NCI-H2081 treated with DMSO at 0.1 percent for 48 hours (cell line): ENCODE results near the gene SLC38A3.

Experiments
- DNase-seq: peaks from one replicate; lab custom pipeline; 2025; lab: John Stamatoyannopoulos, UW

SLC38A3 gene

DNA sequence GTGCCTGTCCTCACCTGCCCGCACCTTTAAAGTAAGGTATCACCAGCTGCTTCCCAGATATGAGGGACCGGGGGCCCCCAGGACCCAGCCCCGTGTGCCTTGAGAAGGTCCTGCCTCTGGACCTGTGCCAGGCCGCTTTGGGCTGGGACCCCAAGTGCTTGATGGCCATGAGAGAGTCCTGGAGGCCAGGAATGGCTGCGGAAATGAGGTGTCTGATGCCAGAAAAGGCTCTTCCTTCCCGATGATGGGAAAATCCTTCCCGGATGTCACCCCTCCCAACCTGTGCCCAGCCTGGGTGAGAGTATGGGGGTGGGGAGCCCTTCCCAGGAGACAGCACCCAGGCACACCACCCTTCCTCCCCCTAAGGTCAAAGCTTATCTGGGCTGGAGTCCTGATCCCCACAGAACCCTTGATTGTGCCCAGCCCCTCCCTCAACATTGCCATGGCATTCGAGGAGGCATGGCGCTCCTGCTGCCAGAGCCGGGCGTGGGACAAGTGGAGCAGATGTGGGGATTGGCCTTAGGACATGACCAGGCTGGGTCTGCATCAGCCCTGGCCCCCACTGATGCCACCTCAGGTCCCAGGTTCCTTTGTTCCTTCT is 35.7 kb upstream of the SLC38A3 start:
- no peak for DNase-seq

DNA sequence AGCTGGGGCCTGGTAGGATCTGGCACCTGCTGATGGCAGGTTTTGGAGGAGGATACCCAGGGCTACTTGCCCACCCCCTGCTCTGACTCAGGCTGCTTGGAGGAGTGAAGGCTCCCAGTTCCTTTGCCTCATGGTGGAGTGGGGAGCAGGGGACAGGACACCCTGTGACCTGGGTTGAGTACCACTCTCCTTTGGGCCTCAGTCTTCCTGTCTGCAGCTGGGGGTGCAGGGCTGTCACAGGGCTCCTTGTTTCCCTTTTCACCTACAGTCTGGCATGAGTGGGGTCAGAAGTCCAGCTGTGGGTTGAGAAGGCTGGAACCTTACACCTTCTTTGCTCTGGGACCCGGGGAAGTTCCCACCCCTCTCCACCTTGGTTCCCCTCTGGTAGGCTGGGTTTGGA is 35.2 kb upstream of the SLC38A3 start:
- no peak for DNase-seq

DNA sequence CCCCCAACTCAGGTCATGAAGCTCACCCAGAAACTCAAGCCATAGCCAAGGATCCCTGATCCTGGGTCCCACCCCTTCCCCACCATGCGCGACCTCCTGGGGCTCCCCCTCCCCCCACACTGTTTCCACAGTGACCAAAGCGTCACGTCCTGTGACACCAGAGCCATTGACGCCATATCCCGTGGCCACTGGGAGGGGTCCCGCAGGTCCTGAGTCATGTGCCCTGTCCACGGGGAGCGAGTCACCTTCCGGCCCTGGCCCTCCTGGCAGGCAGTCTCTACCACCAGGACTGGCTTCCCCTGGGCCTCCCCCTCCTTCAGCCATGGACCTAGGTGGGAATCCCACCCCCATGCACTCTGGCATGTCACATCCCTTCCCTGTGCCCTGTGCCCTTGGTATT is 34.4 kb upstream of the SLC38A3 start:
- no peak for DNase-seq

DNA sequence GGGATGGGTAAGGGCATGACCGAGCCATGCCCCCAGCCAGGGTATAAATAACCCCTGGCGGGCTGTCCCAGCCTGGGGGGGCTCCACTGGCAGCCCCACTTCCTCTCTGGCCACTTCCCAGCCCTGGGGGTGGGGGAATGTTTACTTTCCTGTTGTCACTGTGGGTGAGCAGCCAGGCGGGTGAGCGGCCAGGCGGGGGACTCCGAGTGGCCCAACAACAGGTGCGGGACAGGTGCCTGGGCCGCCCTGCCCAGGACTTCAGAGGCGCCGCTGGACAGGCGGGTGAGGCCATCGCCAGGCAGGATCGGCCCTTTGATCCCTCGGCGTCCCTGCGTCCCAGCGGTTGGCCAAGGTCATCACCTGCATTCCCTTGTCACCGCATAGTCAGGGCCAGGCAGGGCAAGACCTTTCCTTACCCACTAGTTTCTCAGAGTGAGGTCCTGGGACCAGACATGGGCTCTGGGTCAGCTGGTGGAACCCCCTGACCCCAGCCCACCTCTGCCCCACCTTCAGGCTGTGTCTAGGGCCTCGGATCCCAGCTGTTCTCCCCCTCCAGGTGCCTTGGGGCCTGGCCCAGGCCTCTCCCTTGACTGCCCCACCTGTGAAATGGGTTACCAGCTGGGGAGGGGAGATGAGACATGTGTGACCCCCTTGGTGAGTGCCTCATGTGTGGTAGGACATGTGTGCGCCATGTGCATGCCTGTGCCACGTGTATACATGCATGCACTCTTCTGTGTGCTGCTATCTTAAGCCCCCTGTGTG is 33.4 kb upstream of the SLC38A3 start:
- DNase-seq, result no peak

DNA sequence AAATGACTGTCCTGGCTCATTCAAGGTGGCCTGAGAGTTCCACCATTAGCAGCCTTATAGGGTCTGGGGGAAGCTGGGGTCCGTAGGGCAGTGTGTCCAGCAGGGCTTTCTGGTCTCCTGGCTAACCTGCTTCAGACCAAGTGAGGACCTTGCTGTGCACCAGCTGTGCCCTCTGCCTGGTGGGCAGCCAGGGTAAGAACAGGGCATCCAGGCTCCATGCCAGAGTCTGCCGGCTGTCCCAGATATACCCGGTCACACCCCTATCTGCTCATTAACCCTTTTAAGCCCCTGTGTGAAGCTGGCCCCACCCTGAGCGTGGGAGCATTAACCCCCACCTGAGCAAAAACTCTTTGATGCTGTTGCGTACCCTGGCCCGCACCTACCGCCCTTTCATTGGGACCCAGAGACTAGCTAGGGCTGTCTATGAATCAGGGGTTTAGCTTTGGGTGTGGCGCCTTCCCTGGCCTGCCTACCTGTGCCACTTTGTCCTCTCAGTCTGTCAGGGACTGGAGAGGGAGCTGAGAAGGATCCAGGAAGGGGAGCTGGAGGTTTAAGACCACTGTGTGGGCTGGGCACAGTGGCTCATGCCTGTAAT is 32.3 kb upstream of the SLC38A3 start:
- no peak for DNase-seq

DNA sequence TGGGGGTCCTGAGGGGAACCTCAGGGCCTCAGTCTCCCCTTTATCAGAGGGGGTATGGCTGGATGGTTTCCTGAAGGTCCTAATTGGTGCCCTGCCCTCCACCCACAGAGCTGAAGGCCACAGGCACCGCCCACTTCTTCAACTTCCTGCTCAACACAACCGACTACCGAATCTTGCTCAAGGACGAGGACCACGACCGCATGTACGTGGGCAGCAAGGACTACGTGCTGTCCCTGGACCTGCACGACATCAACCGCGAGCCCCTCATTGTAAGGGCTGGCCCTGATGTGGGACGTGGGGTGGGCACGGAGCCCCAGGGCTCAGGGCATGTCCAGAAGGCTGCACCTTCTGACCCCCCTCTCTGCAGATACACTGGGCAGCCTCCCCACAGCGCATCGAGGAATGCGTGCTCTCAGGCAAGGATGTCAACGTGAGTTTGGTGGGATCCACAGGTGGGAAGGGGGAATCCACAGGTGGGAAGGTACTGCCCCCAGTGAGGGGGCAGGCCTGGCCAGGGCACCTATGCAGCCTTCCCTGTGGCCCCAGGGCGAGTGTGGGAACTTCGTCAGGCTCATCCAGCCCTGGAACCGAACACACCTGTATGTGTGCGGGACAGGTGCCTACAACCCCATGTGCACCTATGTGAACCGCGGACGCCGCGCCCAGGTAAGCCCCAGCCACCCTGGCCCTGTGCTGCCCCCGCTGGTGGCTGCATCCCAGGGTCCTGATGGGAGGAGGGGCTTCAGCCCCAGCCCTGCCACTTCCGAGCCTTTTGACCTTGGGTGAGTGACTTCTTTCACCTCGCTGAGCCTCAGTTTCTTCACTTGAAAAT is 31.2 kb upstream of the SLC38A3 start:
- DNase-seq, result no peak

DNA sequence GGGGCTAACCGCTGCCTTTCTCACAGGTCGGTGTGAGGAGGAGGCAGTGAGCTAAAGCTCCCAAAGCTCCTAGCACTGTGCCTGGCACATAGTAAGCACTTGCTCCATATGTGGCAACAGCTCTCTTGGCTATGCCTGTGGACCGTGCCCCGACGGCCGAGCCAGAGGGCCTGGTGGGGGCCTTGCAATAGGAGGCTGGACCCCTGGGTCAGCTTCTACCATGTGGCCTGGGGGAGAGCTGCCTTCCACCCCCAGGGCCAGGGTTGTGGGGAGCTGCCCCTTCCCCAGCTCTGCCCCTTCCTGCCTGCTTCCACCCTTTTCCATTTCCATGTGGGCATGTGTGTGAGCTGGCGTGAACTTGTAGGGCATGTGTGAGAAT is 30.6 kb upstream of the SLC38A3 start:
- no peak for DNase-seq

DNA sequence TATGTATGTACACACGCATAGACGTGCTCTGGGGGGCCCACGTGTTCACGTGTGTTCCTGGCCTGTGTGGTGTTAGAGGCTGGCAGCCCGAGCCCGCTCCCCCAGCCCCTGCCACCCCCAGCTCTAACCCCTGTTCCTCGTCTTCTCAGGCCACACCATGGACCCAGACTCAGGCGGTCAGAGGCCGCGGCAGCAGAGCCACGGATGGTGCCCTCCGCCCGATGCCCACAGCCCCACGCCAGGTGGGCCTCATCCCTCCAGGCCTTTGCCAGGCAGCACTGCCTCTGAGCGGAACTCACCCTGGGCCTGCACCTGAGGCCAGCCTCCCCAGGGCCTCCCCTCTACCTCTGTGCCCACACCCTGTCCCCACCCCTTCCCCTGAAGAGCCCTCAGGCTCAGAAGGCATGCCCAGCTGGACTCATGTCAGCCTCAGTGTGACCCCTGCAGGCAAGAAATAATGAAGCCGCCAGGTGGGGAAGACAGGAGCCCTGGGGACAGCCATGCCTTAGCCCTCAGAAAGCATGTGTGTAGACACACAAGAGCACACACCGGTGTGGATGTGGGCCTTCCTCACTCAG is 30.0 kb upstream of the SLC38A3 start:
- no peak for DNase-seq

DNA sequence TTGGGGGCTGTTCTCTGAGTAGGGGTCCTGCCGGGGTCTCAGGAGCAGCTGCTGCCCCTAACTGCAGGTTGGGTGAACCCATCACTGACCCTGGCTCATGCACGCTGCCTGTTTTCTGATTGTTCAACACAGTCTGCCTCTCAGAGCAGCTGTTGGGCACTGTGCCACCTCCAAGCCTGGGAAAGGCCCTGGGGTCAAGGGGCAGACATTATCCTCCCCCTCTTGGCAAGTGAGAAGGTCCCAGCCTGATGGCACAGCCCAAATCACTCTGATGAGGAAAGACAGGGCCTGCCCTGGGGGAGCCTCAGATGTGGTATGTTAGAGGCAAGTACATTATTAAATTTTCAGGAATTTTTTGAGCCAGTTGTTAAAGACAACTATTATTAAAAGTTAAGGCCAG is 27.7 kb upstream of the SLC38A3 start:
- DNase-seq, result no peak

DNA sequence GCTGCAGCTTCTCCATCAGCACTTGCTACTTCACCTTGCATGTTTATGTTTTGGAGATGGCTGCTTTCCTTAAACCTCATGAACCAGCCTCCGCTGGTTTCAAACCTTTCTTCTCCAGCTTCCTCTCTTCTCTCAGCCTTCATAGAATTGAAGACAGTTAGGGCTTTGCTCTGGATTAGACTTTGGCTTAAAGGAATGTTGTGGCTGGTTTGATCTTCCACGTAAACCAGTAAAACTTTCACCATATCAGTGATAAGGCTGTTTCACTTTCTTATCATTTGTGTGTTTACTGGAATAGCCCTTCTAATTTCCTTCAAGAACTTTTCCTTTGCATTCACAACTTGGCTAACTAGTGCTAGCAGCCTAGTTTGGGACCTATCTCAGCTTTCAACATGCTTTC is 25.4 kb upstream of the SLC38A3 start:
- no peak for DNase-seq

DNA sequence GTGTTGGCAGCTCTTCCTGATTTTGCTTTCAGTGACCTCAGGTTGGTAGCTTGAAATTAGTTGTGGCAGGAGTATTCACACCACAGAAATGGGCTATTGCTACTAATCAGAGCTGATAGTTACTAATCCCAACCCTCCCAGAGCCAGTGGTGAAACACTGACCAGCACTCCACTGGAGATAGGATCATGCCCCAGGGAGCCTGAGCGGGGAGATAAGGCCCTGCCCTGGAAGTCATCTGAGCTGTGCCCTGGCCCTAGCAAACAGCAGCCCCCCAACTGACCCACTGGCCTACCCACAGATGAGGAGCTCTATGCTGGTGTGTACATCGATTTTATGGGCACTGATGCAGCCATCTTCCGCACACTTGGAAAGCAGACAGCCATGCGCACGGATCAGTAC is 23.1 kb upstream of the SLC38A3 start:
- no peak for DNase-seq

DNA sequence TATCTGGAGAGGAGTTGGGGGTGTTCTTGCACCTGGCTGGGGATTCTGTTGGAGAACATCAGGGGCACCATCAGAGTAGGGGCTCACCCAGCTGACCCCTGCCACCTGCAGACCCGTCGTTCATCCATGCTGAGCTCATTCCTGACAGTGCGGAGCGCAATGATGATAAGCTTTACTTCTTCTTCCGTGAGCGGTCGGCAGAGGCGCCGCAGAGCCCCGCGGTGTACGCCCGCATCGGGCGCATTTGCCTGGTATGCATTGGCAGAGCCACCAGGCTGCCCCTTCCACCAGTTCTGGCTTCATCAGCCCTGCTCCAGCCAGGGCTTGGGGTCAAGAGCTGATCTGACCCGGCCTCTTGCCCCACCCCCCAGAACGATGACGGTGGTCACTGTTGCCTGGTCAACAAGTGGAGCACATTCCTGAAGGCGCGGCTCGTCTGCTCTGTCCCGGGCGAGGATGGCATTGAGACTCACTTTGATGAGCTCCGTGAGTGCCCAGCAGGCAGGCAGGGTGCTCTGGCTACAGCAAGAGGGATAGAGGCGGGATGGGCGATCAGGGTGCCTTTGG is 22.5 kb upstream of the SLC38A3 start:
- DNase-seq, result no peak

DNA sequence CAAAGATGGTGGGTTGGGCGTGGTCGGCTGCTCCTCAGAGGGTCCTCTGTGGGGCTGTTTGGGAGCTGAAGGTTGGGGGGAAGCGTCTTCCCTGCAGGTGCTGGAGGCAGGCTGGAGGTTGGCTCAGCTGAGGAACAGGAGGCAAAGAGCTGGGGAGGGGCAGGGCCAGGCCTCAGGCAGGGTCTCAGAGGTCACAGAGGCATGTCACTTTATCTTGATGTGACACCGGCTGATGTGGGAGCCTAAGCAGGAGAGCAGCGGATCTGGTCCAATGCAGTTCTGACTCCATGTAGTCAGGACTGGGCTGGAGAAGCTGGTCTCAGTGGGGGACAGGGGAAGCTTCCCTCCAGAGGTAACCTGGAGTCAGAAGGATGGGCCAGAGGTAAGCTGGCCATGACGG is 21.3 kb upstream of the SLC38A3 start:
- no peak for DNase-seq

DNA sequence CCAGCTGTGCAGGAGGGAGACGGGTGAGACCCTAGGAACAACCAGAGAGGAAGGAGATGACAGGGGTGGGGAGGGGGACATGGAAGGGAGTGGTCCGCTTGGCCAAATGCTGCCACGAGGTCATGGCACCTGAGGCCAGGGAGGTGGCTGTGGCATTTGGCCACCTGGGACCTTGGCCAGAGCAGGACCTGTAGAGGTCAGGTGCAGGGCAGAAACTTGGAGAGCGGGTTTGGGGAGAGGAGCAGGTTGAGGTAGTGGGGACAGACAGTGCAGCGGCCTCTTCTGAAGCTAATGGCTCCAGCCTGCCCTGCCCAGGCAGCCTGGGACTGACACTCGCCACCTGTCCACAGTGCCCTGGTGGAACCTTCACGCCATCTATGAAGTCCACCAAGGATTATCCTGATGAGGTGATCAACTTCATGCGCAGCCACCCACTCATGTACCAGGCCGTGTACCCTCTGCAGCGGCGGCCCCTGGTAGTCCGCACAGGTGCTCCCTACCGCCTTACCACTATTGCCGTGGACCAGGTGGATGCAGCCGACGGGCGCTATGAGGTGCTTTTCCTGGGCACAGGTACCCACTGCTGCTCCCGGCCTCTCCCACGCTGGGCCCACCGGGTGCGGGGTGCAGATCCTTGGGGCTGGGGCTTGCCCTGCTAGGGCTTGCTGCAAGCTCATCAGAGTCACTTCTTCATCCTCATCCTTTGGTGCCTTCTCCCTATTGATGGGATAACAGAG is 20.7 kb upstream of the SLC38A3 start:
- DNase-seq, result no peak

DNA sequence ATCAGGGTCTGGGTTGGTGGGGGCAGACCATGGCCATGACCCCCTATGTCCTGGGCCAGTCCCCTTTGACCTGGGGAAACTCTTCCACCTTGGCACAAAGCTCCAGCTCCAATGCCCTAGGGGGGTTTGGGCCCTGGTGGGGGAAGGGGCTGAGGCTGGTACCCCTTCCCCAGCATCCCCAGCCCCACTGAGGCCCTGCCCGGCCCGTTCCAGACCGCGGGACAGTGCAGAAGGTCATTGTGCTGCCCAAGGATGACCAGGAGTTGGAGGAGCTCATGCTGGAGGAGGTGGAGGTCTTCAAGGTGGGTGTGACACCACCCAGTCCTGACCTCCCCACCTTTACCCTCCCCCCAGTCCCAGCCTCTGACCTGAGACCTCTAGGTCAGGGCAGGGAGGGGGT is 19.8 kb upstream of the SLC38A3 start:
- no peak for DNase-seq

DNA sequence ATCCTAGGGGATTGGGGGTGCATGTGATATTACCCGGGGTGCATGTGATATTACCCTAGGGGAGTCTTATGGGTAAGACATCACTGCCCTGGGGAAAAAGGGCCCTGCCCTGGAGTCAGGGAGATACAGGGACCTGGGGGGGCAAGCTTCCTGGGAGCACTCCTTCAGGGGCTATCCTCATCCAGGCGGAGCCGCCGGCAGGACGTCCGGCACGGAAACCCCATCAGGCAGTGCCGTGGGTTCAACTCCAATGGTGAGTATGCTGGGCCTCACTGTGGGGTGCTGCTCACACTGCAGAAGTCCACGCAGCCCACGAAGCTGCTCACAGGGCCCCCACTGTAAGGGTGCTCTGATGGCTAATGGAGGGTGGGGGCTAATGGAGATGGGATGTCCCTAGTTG is 19.0 kb upstream of the SLC38A3 start:
- no peak for DNase-seq

DNA sequence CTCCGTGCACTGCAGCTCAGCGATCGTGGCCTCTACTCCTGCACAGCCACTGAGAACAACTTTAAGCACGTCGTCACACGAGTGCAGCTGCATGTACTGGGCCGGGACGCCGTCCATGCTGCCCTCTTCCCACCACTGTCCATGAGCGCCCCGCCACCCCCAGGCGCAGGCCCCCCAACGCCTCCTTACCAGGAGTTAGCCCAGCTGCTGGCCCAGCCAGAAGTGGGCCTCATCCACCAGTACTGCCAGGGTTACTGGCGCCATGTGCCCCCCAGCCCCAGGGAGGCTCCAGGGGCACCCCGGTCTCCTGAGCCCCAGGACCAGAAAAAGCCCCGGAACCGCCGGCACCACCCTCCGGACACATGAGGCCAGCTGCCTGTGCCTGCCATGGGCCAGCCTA is 17.3 kb upstream of the SLC38A3 start:
- DNase-seq, result no peak

DNA sequence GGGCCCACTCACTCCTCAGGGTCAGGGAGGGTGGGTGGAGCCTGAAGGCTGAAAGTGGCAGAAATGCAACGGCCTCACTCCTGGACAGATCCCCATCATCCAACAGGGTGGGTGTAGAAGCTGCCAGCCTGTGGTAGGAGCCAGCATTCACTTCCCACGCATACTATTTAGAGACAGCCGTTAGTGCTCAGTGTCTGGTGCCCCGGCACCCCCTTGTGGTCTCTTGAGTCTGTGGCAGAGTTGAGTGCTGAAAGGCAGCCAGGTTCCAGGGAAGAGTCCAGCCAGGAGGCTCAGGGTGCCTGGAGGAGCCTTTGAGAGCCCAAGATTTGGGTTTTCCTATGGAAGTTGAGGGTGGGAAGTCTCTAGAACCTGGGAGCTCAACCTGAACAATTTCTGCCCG is 15.8 kb upstream of the SLC38A3 start:
- DNase-seq, result no peak

DNA sequence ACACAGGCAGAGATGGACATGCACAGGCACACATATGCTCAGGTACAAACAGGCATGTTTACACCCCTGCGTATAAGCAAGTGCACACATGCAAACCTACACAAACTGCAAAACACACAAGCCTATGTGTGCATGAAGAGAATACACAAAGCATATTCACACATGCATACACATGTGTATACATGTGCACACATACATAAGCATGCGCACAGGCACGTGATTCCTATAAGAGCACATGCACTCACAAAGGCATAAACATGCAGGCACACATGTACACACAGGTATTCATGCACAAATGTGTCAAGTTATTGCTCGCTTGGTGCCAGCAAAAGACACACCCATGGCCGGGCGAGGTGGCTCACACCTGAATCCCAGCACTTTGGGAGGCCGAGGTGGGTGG is 15.1 kb upstream of the SLC38A3 start:
- no peak for DNase-seq

DNA sequence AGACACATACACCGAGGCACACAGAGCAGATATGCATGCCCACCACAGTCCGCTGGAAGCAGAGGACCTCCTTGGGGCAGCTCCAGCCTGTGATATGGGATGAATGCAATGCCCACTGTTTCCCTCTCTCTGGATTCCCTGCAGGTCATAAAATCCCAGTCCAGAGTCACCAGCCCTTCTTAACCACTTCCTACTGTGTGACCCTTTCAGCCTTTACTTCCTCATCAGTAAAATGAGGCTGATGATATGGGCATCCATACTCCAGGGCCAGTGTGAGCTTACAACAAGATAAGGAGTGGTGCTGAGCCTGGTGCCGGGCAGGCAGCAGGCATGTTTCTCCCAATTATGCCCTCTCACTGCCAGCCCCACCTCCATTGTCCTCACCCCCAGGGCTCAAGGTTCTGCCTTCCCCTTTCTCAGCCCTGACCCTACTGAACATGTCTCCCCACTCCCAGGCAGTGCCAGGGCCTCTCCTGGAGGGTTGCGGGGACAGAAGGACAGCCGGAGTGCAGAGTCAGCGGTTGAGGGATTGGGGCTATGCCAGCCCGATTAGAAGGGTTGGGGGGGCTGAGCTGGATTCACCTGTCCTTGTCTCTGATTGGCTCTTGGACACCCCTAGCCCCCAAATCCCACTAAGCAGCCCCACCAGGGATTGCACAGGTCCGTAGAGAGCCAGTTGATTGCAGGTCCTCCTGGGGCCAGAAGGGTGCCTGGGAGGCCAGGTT is 14.0 kb upstream of the SLC38A3 start, which contains the start of gene GNAT1:
Gene GNAT1, plus strand, starts transcription at position 675 of the 725 bp plus-strand sequence. CDS start 116 bp downstream, outside the sequence.
- DNase-seq, result no peak

DNA sequence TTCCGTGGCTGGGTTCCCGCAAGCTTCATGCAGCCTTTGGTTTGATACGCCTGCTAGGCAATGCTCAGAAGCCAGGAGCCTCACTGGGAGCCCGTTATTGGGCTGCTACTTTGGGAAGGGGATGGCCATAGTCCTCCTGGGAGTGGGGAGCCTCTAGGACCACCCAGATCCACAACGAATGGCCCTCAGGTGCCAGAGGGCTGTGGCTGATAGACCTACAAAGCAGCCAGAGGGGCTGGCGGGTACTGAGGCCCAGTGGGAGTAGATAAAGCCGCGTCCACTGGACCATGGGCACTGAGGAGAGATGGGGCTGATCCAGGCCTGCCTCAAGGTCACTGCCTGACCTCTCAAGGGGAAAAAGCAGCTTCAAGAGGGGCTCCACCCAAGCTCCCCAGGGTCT is 12.9 kb upstream of the SLC38A3 start:
- no peak for DNase-seq
